ENCODE data around the gene ANTXR2. TPM values are rescaled to one million over a fixed set of nuclear protein-coding genes. Genes with fewer than 3 reads are reported as not detected.
A peak's percentile ranks its signal among the peaks of the same experiment; 100 is the strongest.

Gene ANTXR2
- total and polyA plus RNA-seq, 9 of the 15 experiments (the other 6 are each of a cell fraction or from before 2014, with no cell fraction given) = 10.1 to 83.8 (median 60.3) TPM

GRCh38 chr4:80069837-80070731 is 2.9 kb downstream of the ANTXR2 start (continued):
- TF ChIP-seq, protein P1, sequence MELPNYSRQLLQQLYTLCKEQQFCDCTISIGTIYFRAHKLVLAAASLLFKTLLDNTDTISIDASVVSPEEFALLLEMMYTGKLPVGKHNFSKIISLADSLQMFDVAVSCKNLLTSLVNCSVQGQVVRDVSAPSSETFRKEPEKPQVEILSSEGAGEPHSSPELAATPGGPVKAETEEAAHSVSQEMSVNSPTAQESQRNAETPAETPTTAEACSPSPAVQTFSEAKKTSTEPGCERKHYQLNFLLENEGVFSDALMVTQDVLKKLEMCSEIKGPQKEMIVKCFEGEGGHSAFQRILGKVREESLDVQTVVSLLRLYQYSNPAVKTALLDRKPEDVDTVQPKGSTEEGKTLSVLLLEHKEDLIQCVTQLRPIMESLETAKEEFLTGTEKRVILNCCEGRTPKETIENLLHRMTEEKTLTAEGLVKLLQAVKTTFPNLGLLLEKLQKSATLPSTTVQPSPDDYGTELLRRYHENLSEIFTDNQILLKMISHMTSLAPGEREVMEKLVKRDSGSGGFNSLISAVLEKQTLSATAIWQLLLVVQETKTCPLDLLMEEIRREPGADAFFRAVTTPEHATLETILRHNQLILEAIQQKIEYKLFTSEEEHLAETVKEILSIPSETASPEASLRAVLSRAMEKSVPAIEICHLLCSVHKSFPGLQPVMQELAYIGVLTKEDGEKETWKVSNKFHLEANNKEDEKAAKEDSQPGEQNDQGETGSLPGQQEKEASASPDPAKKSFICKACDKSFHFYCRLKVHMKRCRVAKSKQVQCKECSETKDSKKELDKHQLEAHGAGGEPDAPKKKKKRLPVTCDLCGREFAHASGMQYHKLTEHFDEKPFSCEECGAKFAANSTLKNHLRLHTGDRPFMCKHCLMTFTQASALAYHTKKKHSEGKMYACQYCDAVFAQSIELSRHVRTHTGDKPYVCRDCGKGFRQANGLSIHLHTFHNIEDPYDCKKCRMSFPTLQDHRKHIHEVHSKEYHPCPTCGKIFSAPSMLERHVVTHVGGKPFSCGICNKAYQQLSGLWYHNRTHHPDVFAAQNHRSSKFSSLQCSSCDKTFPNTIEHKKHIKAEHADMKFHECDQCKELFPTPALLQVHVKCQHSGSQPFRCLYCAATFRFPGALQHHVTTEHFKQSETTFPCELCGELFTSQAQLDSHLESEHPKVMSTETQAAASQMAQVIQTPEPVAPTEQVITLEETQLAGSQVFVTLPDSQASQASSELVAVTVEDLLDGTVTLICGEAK (IDR thresholded peaks at IDR 0.05) = peak; percentile 21; the same call in 1 of the 2 replicates
- TF ChIP-seq, protein P1 (CRISPR knock-in tag; IDR thresholded peaks at IDR 0.05) = no peak
- peak; percentile 59 for TF ChIP-seq RBFOX2 (IDR thresholded peaks at IDR 0.05; ENCODE audit: low read depth, low read length)
- TF ChIP-seq CHD4 (IDR thresholded peaks at IDR 0.05; ENCODE audit: insufficient read depth, insufficient replicate concordance, low read depth, low read length, poor library complexity, severe bottlenecking) = no peak
- no peak for TF ChIP-seq CCNT2 (IDR thresholded peaks at IDR 0.05; ENCODE audit: borderline replicate concordance, extremely low read depth, insufficient read length, low read depth, low read length)
- no peak for TF ChIP-seq CEBPG (CRISPR knock-in tag; IDR thresholded peaks at IDR 0.05)
- TF ChIP-seq CEBPG (tag; conservative IDR thresholded peaks at IDR 0.05 in 1 of 2, IDR thresholded peaks at IDR 0.05 in 1 of 2) = no peak
- TF ChIP-seq TCF7L2 (IDR thresholded peaks at IDR 0.05; ENCODE audit: low read depth, low read length) = no peak
- TF ChIP-seq CEBPB (tag; IDR thresholded peaks at IDR 0.05) = no peak
- no peak for TF ChIP-seq THAP12 (CRISPR knock-in tag; IDR thresholded peaks at IDR 0.05)
- no peak for TF ChIP-seq MLX (CRISPR knock-in tag; conservative IDR thresholded peaks at IDR 0.05)
- no peak; the same call in 1 of the 2 replicates for TF ChIP-seq ZSCAN29 (IDR thresholded peaks at IDR 0.05)
- TF ChIP-seq PML (IDR thresholded peaks at IDR 0.05; ENCODE audit: low read length) = peak; percentile 81
- TF ChIP-seq POLR2A (conservative IDR thresholded peaks at IDR 0.05) = peak; percentile 78
- no peak for TF ChIP-seq POLR2AphosphoS5 (IDR thresholded peaks at IDR 0.05; ENCODE audit: control insufficient read depth, insufficient read depth, low read depth, low read length)

Data from K562 (cell line).